ENCODE measurements around the gene CEBPE.

Gene CEBPE

GRCh38 chr14:23106747-23107045 is 12.4 kb downstream of the CEBPE start:
- in situ Hi-C loops (cut with HindIII; ENCODE audit: low pct_ligation_motif_present, low sequenced_read_pairs) = no loop called here
- Histone ChIP-seq H3K4me3 (ENCODE audit: low read depth, low read length) (no peak overlapping the region), H3K27ac (no peak overlapping the region), H3K36me3 (replicated peaks) (no peaks in the 10 kb centered on the region), H3K27me3 (replicated peaks) (peaks cover 4% of the 10 kb centered on the region)
- no peak for TF ChIP-seq CTCF (IDR thresholded peaks at IDR 0.05; ENCODE audit: low read depth, low read length, missing control alignments)
- DNase-seq = no peak

- in situ Hi-C loops (cut with HindIII; ENCODE audit: low pct_ligation_motif_present, low sequenced_read_pairs) = no loop called here
- no peak overlapping the region for H3K4me3 ChIP-seq (ENCODE audit: low read depth, low read length)
- DNase-seq = no peak
Observed at GRCh38 chr14:23105348-23105824, 13.7 kb downstream of the CEBPE start.

GRCh38 chr14:23104591-23105347 is 14.3 kb downstream of the CEBPE start, which contains the start of gene CIROP:
Gene CIROP (minus strand): TSS chr14:23104989. CDS start chr14:23104920, 69 bp downstream.
- H3K36me3 ChIP-seq (replicated peaks) = no peaks in the 10 kb centered on the region
- H3K4me3 ChIP-seq (ENCODE audit: low read depth, low read length) = no peak within 1 kb of the TSS
- in situ Hi-C loops (cut with HindIII; ENCODE audit: low pct_ligation_motif_present, low sequenced_read_pairs) = no loop called here
- H3K27me3 ChIP-seq (replicated peaks) = no peaks in the 10 kb centered on the region
- TF ChIP-seq CTCF (IDR thresholded peaks at IDR 0.05; ENCODE audit: low read depth, low read length, missing control alignments) = no peak
- DNase-seq = no peak
- no peak within 1 kb of the TSS for H3K27ac ChIP-seq

More at GRCh38 chr14:23105348-23105824, 13.7 kb downstream of the CEBPE start:
- TF ChIP-seq CTCF (IDR thresholded peaks at IDR 0.05; ENCODE audit: low read depth, low read length, missing control alignments) = no peak
- Histone ChIP-seq H3K27ac (no peak overlapping the region), H3K36me3 (replicated peaks) (no peaks in the 10 kb centered on the region), H3K27me3 (replicated peaks) (no peaks in the 10 kb centered on the region)

GRCh38 chr14:23104070-23104590 is 14.9 kb downstream of the CEBPE start:
- no peak for TF ChIP-seq CTCF (IDR thresholded peaks at IDR 0.05; ENCODE audit: low read depth, low read length, missing control alignments)
- H3K4me3 ChIP-seq (ENCODE audit: low read depth, low read length) = no peak overlapping the region
- in situ Hi-C loops (cut with HindIII; ENCODE audit: low pct_ligation_motif_present, low sequenced_read_pairs) = no loop called here
- H3K36me3 ChIP-seq (replicated peaks) = no peaks in the 10 kb centered on the region
- no peaks in the 10 kb centered on the region for H3K27me3 ChIP-seq (replicated peaks)
- DNase-seq = no peak
- H3K27ac ChIP-seq = no peak overlapping the region

GRCh38 chr14:23103581-23103980 is 15.5 kb downstream of the CEBPE start:
- no peak for TF ChIP-seq CTCF (IDR thresholded peaks at IDR 0.05; ENCODE audit: low read depth, low read length, missing control alignments)
- H3K27me3 ChIP-seq (replicated peaks) = no peaks in the 10 kb centered on the region
- in situ Hi-C loops (cut with HindIII; ENCODE audit: low pct_ligation_motif_present, low sequenced_read_pairs) = no loop called here
- H3K36me3 ChIP-seq (replicated peaks) = no peaks in the 10 kb centered on the region
- DNase-seq = no peak
- no peak overlapping the region for H3K27ac ChIP-seq
- H3K4me3 ChIP-seq (ENCODE audit: low read depth, low read length) = no peak overlapping the region

All from brain microvascular endothelial cell (primary cell).